Activated T-cell treated with anti-CD3 and anti-CD28 coated beads for 48 hours (primary cell): ENCODE measurements around the gene C17orf113.

Source experiments
- DNase-seq: peaks from one replicate; pipeline ENCODE4 v3.0.0-alpha.2; 2020; ENCODE audit warnings: low read depth

C17orf113 gene

GRCh38 chr17:42050393-42051012 is at the start of gene C17orf113:
TSS of gene C17orf113 (minus strand) at chr17:42050601. CDS start at chr17:42043376, 7,225 bp downstream.
- peak; percentile 29 for DNase-seq

- no peak for DNase-seq
Measured at GRCh38 chr17:42098730-42099399, 48.5 kb upstream of the C17orf113 start.

GRCh38 chr17:42097691-42098631 is 47.6 kb upstream of the C17orf113 start, which contains the start of gene ZNF385C:
TSS of gene ZNF385C (minus strand) at chr17:42098473. CDS start at chr17:42063056, 35,417 bp downstream.
- DNase-seq: peak; percentile 29

- DNase-seq: no peak
Measured at GRCh38 chr17:42096360-42097111, 46.1 kb upstream of the C17orf113 start.

GRCh38 chr17:42094375-42095069 is 44.1 kb upstream of the C17orf113 start:
- no peak for DNase-seq

GRCh38 chr17:42092939-42093338 is 42.5 kb upstream of the C17orf113 start:
- DNase-seq: no peak

- DNase-seq: no peak
Measured at GRCh38 chr17:42090964-42091790, 40.8 kb upstream of the C17orf113 start.

- DNase-seq: no peak
Measured at GRCh38 chr17:42088736-42089135, 38.3 kb upstream of the C17orf113 start.

GRCh38 chr17:42087736-42088705 is 37.6 kb upstream of the C17orf113 start:
- DNase-seq: no peak

GRCh38 chr17:42087042-42087701 is 36.8 kb upstream of the C17orf113 start:
- no peak for DNase-seq

GRCh38 chr17:42081516-42082129 is 31.2 kb upstream of the C17orf113 start:
- no peak for DNase-seq

- DNase-seq: no peak
Measured at GRCh38 chr17:42079541-42079940, 29.1 kb upstream of the C17orf113 start.

GRCh38 chr17:42078396-42079043 is 28.1 kb upstream of the C17orf113 start:
- DNase-seq: no peak

GRCh38 chr17:42077755-42078154 is 27.4 kb upstream of the C17orf113 start:
- no peak for DNase-seq

GRCh38 chr17:42076797-42077559 is 26.6 kb upstream of the C17orf113 start:
- no peak for DNase-seq

- DNase-seq: no peak
Measured at GRCh38 chr17:42075789-42076188, 25.4 kb upstream of the C17orf113 start.
